DND-41 (cell line): ENCODE measurements around the gene KIAA1755.

Experiments
- CTCF ChIP-seq: IDR thresholded peaks from 2 replicates; pipeline ENCODE4 v1.5.1; 2012; ENCODE audit warnings: borderline replicate concordance, low read length, moderate library complexity, mild to moderate bottlenecking; ENCODE audit not compliant: poor library complexity, severe bottlenecking; ENCODE audit errors: extremely low read depth
- EZH2 ChIP-seq: IDR thresholded peaks from 3 replicates; pipeline ENCODE4 v1.6.1; 2012; ENCODE audit warnings: borderline replicate concordance, low read depth, mild to moderate bottlenecking, moderate library complexity, low read length, inconsistent platforms; ENCODE audit not compliant: severe bottlenecking

DNA sequence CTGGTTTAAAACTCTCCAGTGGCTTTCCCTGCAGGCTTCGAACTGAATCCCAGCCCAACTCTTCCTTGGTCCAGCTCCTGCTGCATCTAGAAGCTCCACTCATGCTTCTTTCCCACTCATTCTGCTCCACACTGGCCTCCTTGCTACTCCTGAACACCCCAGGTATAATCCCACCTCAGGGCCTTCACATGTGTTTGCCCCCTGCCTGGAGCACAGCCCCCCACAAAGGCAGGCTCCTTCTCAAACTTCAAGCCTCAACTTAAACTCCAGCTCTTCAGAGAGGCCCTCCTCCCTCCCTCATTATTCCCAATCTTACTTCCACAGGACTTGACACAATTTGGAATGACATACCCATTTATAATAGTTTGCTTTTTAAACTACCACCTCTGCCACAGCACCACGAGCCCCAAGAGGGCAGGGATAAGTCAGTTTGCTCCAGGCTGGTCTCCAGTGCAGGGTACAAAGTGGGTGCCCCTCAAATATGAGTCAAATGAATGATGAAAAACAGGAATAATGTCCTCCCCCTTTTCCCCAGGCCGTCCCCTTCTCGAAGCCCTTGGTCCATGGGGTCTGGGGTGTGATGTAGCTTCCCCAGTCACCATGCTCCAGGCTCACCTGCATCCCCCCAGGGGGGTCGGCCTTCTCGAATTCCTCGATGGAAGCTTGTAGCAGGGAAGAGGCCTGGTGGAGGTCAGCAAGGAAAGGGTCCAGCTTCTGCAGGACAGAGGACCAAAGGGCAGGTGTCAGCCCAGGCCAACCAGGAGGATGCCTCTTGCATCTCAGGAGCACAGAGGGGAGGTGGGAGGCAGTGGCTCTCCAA lies 37.4 kb downstream of the KIAA1755 start:
- TF ChIP-seq CTCF (no peak), EZH2 (no peak)
